Erythroblast (primary cell): ENCODE data around the gene CDX1.
"Not testable (repeated sequence)": the region's sequence is repeated elsewhere in the genome, so short reads cannot be mapped to it uniquely, and the experiment has no call there.

Source experiments
- DNase-seq, 2 experiments: peaks; one replicate each; lab custom pipeline; 2025; lab: John Stamatoyannopoulos, UW
- GATA1 ChIP-seq: IDR thresholded peaks from 2 replicates; pipeline ENCODE4 v1.6.1; 2011; ENCODE audit warnings: low read depth, mild to moderate bottlenecking, control low read depth, low read length, moderate library complexity
- POLR2A ChIP-seq: IDR thresholded peaks from 2 replicates; pipeline ENCODE4 v1.6.1; 2011; ENCODE audit warnings: mild to moderate bottlenecking, low read length

Gene CDX1

GRCh38 chr5:150229571-150229970, 63.0 kb downstream of the CDX1 start:
- TF ChIP-seq POLR2A = no peak
- TF ChIP-seq GATA1 = no peak
- no peak for DNase-seq

GRCh38 chr5:150230842-150231241, 64.3 kb downstream of the CDX1 start:
- no peak for TF ChIP-seq POLR2A
- no peak for TF ChIP-seq GATA1
- DNase-seq = no peak

- DNase-seq = not testable (repeated sequence)
These were observed 67.1 kb downstream of the CDX1 start for GRCh38 chr5:150233706-150234105.
